GM18909 (cell line): ENCODE results near the gene KIF11.

ENCODE experiments used
- ATAC-seq: cut with Tn5 transposase; IDR thresholded peaks from one replicate; pipeline ENCODE4 v1.9.1; 2021; ENCODE audit warnings: mild to moderate bottlenecking; ENCODE audit not compliant: unreplicated experiment, poor library complexity

The KIF11 gene

DNA sequence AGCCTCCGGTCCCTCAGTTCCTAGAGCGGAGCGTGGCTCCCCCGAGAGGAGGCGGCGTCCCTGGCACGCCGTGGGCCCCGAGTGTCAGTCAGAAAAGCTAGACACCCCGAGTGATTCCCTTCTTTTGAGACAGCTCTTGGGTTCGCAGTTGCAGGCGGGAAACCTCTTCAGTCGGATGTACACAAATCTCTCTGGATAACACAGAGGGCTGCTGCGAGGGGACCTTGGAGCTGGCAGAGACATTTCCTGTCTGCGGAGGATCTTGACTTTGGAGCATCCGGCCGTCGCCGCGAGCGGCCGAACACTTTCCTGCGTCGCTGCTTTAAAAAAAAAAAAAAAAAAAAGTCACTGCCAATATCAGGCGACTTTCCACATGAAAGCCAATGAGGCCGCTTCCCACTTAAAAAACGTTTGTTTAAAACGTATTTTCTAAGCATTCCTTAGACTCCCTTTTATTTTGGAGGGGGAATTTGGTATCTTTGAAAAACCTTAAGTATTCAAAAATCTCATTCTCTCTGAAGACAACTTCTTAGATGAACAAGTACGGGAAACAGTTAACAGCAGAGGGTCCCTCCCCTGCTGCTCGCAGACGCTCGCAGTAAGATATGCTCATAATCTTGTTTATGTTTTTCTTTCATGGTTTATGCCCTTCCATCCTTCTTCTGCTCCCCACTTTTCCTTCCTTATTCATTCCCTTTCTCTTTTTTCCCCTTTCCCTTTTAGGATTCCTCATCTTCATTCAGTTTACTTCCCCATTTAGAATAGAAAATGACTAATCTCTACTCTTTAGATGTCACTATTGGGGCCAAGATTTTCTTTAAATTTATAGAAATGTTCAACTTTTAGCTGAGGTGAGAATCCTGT lies 106.8 kb downstream of the KIF11 start:
- ATAC-seq, result no peak

DNA sequence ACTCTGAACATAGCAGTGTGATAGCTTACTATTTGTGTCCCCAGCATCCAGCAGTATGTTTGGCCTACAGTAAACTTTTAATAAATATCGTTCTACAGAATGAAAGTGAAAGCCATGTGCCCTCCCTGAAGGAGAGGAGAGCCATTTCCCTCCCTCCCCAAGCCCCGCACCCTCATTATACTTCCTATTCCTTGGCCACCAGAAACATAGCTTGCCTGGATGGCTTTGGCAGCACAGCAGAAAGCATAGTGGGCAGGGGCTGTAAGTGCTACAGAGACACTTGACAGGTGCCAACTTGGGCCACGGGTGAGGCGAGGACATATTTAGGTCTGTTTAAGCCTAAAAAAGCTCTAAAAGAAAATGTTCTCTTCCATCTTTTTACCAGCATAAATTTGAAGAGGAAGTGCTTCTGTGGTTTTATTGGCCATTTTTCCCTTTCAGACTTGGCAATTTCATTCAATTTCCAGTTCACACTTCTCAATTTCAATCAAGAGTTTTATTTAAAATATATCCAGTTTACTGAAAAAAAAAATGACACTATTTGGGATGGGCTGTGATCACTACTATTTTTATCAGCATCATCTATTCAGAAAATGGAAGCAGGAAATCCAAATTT lies 109.5 kb downstream of the KIF11 start:
- no peak for ATAC-seq
